GM12875 (cell line): Measurements from ENCODE around the gene PSMA7.
A peak's percentile ranks its signal among the peaks of the same experiment; 100 is the strongest.

ENCODE experiments used
- H3K4me3 ChIP-seq: one replicate; pipeline ENCODE4 v1.5.1; 2011; ENCODE audit warnings: low read depth, low read length, control low read depth
- TF ChIP-seq, protein P1 (sequence below): IDR thresholded peaks from 2 replicates; pipeline ENCODE4 v1.5.1; 2011; ENCODE audit warnings: low read depth, mild to moderate bottlenecking, control low read depth, inconsistent platforms, low read length, moderate library complexity, borderline replicate concordance; ENCODE audit not compliant: insufficient read depth

The PSMA7 gene

DNA sequence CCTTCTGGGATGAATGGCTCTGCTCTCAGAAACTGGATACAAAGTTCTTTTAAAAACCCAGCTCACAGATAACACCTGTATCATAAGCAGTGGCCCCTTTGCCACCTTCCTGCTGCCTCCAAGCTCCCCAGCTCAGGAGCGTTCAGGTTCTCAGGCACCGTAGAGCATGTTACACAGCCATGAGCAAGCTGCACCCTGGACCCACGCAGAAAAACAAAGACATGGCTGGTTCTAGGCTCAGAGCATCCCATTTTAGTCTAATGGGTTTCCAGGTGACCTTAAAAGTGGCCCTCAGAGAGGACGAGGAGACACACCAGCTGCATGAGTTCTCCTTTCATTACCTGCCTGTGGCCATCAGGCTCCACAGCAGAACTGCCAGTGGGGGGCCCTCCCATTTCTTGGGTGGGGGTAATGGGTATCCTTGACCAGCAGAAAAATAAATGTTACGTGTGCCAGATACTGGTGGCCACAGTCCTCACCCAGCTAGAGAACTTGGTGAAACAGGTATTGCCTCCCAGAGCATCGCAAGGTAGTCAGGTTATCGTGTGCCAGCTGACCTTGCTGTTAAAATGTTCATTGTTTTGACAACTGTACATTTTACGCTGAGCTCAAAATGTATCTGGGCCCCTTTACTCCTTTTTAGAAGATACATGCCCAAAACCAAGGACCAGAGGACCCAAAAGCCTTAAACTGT, 7.5 kb downstream of the PSMA7 start:
- TF ChIP-seq, protein P1, sequence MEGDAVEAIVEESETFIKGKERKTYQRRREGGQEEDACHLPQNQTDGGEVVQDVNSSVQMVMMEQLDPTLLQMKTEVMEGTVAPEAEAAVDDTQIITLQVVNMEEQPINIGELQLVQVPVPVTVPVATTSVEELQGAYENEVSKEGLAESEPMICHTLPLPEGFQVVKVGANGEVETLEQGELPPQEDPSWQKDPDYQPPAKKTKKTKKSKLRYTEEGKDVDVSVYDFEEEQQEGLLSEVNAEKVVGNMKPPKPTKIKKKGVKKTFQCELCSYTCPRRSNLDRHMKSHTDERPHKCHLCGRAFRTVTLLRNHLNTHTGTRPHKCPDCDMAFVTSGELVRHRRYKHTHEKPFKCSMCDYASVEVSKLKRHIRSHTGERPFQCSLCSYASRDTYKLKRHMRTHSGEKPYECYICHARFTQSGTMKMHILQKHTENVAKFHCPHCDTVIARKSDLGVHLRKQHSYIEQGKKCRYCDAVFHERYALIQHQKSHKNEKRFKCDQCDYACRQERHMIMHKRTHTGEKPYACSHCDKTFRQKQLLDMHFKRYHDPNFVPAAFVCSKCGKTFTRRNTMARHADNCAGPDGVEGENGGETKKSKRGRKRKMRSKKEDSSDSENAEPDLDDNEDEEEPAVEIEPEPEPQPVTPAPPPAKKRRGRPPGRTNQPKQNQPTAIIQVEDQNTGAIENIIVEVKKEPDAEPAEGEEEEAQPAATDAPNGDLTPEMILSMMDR: no peak
- no peak overlapping the region for H3K4me3 ChIP-seq

DNA sequence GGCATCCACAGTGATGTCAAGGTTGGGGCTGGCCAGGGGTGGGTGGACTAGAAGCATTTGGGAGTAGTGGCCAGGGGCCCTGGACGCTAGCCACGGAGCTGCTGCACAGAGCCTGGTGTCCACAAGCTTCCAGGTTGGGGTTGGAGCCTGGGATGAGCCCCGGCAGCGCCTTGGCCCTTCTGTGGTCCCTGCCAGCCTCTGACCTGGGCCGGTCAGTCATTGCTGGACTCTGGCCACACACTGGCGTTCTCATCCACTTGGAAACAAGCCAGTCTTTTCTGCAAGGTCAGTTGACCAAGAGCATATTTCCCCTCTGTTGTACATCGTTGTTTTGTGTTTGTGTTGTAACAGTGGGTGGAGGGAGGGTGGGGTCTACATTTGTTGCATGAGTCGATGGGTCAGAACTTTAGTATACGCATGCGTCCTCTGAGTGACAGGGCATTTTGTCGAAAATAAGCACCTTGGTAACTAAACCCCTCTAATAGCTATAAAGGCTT, 8.4 kb downstream of the PSMA7 start:
- TF ChIP-seq, protein P1: no peak
- no peak overlapping the region for H3K4me3 ChIP-seq

DNA sequence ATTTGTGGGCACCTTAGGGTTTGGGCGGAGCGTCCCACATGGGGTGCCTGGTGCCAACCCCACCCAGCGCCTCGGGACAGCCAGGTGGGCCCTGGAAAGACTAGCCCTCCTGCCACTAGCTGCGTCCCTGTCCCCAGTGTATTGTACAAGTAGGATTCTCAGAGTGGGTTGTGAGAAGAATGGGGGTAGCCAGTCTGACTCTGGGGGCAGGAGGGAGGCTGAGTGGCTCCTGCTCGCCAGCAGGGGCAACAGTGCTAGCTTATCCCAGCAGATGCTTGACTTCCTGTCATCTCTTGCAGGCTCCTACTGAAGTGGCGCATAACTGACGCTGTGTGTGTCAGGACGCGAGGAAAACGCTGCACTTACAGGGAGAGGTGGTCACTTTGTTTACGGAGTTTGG, 9.3 kb downstream of the PSMA7 start:
- TF ChIP-seq, protein P1: peak; percentile 34; the same call in 1 of the 2 replicates
- no peak overlapping the region for H3K4me3 ChIP-seq

DNA sequence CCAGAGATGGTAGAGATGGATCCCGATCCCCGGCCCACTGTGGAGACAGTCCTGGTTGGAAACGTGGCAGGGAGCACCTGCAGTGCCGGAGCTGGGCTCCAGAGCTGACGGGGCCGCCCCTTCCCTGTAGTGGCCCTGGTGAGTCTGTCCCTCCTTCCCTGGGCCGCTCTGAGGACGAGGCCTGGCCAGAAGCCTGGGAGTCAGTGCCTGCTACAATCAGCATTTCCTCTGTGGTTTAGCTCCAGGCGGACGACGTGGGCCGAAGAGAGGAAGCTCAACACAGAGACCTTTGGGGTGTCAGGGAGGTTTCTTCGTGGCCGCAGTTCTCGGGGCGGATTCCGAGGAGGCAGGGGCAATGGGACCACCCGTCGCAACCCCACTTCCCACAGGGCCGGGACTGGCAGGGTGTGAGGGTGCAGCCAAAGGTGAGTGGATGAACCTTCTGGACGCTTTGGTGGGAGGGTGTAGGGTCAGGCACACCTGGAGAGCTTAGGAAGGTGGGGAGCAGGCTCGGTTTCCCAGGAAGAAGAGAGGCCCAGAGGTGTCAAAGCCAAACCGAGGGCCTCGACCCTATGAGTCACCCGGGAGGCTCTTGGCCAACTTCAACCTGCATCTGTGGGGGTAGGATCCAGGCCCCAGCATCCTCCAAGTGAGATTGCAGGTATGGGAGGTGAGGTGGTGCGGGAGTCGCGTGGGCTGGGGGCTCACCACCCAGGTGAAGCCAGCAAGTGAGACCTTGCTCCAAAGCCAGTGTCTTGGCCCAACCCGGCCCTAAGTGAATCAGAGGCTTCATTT, 9.9 kb downstream of the PSMA7 start:
- no peak overlapping the region for H3K4me3 ChIP-seq
- TF ChIP-seq, protein P1: no peak

DNA sequence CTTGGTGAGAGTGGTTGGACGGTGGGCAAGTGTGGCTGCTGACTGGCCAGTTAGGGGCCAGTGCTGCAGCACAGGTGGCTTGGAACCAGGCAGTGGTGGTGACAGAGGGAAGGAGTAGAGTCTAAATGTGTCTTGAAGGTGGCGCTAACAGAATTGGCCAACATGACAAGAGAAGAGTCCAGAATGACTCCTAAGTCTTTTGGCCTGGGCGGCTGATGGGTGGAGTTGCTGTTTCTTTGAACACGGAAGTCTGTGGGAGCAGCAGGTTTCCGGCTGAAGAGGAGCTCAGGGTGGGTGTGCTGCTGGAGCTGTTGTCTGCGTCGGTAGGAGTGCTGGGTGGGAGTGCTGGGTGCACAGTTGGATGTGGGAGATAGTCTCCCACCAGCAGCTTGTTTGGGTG, 10.8 kb downstream of the PSMA7 start:
- H3K4me3 ChIP-seq: no peak overlapping the region
- TF ChIP-seq, protein P1: no peak

DNA sequence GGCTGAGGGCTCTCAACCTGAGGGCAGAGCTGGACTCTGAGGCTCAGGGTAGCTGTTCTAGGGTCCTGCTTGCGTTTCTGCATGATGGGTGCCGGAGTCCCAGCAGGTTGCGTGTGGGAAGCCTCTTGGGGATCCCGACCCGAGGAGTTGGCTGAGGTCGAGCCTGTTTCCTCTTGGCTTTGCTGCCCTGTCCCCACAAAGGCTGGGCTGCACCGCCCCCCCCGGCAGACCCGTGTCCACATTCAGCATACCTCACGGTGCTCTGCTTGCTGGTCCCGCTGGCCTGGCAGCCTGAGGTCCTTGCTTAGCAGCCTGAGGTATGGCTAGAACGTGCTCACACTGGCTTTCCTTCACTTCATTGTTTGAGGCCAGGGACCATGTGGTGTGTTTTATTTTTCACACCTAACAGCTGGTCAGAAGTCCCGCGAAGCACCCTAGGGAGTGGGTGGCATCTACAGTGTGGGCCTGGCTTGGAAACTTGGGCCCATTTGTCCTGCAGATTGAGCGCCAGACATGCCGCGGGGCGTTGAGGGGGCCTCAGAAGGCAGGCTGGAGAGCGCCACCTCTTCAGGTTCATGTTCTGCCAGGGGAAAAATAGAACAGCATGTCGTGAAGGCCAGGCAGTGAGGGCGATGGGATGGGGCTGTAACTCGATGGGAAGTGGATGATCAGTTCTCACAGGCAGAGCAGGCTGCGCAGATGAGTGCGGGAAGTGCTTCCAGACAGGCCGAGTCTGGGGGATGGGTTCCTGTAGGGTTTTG, 11.5 kb downstream of the PSMA7 start:
- no peak overlapping the region for H3K4me3 ChIP-seq
- TF ChIP-seq, protein P1: no peak
